ENCODE results near the gene SYTL2.
A peak's percentile ranks its signal among the peaks of the same experiment; 100 is the strongest.

SYTL2 gene

DNA sequence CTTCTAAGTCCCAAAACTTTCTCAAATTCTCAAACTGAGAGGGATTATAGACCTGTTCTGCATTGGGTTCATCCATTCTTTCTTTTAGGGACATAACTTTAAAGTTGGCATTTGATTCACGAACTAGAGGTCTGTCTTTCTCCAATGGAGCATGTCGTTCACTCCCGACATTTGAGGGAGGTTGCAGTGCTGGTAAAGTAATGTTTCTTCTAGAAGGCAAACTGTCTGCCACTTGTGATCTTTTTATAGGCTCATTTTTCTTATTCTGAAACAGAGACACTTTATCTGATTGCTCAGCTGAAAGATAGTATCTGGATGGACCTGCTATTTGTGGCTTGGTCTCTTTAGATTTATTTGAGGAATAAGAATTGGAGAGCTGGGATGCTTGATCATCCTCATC lies 84.6 kb downstream of the SYTL2 start:
- Histone ChIP-seq H3K27ac (ENCODE audit: low read depth, low read length) (no peak overlapping the region), H3K4me1 (ENCODE audit: control insufficient read depth, insufficient read depth, low read length) (0 out of 2 replicates have a peak, but pooled peaks cover 4% of the 10 kb centered on the region), H3K4me3 (ENCODE audit: low read depth, low read length) (no peak overlapping the region; the same call in 1 of the 2 replicates), H3K9me3 (ENCODE audit: control insufficient read depth, insufficient read depth, low read length) (no peaks in the 10 kb centered on the region), H3K27me3 (ENCODE audit: control insufficient read depth, insufficient read depth, low read length) (no peaks in the 10 kb centered on the region), H3K9ac (ENCODE audit: low read depth, low read length) (no peak overlapping the region), H3K36me3 (ENCODE audit: control insufficient read depth, insufficient read depth, low read length) (no peaks in the 10 kb centered on the region)

DNA sequence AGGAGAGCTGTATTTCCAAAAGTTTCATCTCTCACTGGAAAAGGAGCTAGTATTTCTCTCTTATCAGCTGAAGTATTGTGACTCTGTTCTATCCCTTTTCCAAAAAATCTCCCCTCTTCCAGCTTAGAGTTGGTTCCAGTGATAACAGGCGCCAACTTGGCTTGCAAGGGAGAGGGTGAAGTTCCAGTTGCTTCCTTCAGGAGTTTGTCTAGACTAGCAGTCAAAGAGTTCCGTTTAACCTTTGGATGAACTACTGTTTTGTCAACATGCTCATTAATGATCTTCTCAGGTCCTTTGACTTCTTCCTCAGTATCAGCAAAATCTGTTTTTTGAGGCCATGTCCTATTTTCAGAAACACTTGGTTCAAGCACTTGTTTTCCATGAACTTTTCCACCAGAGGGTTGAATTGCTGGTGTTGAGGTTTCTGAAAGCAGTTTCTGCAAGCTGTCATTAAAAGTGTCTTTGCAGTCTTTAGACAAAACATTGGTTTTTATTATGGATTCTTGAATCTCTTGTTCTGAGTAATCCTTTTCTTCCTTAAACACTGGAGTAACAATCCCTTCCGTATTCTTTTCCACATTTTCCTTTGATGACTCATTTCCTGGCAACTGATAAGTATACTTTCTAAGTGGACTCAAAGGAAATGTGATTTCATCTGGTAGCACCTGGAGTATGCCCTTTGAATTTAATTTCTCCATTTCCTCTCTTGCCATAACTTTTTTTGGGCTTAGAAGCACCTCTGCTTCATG lies 85.3 kb downstream of the SYTL2 start:
- peaks cover 7% of the 10 kb centered on the region; the same call in 1 of the 2 replicates for H3K4me1 ChIP-seq (ENCODE audit: control insufficient read depth, insufficient read depth, low read length)
- no peak overlapping the region for H3K4me3 ChIP-seq (ENCODE audit: low read depth, low read length)
- H3K9ac ChIP-seq (ENCODE audit: low read depth, low read length) = no peak overlapping the region
- H3K27me3 ChIP-seq (ENCODE audit: control insufficient read depth, insufficient read depth, low read length) = no peaks in the 10 kb centered on the region
- no peaks in the 10 kb centered on the region for H3K9me3 ChIP-seq (ENCODE audit: control insufficient read depth, insufficient read depth, low read length)
- peak overlapping the region; percentile 44 for H3K27ac ChIP-seq (ENCODE audit: low read depth, low read length)
- H3K36me3 ChIP-seq (ENCODE audit: control insufficient read depth, insufficient read depth, low read length) = no peaks in the 10 kb centered on the region

DNA sequence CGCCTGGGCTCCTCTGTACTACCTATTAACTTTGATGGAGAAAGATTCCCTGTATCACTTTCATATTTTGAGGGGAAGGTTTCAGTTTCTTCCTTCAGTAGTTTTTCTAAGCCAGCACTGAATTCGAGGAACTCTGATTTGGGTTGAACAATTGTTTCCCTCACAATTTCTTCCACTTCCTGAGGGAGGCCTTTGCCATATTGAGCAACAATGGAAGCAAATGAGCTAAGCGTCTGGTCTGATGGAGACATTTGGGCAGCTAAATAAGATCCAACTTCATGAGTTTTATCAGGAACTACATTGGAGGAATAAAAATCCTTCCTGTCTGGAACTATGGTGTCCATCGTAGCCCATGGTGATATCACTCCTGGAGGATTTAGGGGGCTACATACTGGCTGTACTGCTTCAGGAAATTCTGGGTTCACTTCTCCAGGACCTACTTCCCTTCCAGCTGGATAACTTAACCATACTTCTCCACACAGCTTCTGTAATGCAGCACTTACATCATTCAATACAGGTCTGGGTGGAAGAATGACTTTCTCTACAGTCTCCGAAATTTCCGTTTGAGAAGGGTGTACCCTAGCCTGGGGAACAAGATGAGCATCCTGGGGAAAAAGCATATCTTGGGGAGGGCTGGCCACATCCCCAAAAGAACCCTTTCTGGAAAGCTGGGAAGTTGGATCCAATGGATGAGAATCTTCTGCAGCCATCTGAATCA lies 86.0 kb downstream of the SYTL2 start:
- H3K27ac ChIP-seq (ENCODE audit: low read depth, low read length) = no peak overlapping the region

DNA sequence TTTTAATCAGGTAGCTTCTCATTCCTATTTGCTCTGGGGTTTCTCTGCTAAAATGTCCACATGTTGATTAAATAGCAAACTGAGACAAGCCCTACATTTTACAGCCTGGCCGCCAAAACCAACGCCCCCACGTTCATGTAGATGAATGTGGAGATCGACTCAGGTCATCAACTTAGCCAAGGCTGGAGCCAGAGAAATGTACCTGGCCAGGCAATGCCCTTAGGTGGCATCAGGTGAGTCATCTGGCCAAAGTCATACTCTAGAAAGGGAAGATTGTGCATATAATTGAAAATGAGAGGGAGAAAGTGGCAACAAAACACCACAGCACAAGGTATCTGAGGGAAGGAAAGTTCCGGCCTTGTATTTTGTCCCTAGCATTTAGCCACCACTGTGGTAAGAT lies 87.9 kb downstream of the SYTL2 start:
- Histone ChIP-seq H3K27me3 (ENCODE audit: control insufficient read depth, insufficient read depth, low read length) (no peaks in the 10 kb centered on the region), H3K36me3 (ENCODE audit: control insufficient read depth, insufficient read depth, low read length) (no peaks in the 10 kb centered on the region), H3K9ac (ENCODE audit: low read depth, low read length) (no peak overlapping the region), H3K4me3 (ENCODE audit: low read depth, low read length) (no peak overlapping the region), H3K4me1 (ENCODE audit: control insufficient read depth, insufficient read depth, low read length) (peaks cover 32% of the 10 kb centered on the region), H3K9me3 (ENCODE audit: control insufficient read depth, insufficient read depth, low read length) (no peaks in the 10 kb centered on the region), H3K27ac (ENCODE audit: low read depth, low read length) (no peak overlapping the region)

More for the DNA sequence above, 86.0 kb downstream of the SYTL2 start:
- Histone ChIP-seq H3K27me3 (ENCODE audit: control insufficient read depth, insufficient read depth, low read length) (no peaks in the 10 kb centered on the region), H3K36me3 (ENCODE audit: control insufficient read depth, insufficient read depth, low read length) (no peaks in the 10 kb centered on the region), H3K4me1 (ENCODE audit: control insufficient read depth, insufficient read depth, low read length) (peaks cover 14% of the 10 kb centered on the region), H3K9ac (ENCODE audit: low read depth, low read length) (no peak overlapping the region), H3K9me3 (ENCODE audit: control insufficient read depth, insufficient read depth, low read length) (no peaks in the 10 kb centered on the region), H3K4me3 (ENCODE audit: low read depth, low read length) (no peak overlapping the region)

DNA sequence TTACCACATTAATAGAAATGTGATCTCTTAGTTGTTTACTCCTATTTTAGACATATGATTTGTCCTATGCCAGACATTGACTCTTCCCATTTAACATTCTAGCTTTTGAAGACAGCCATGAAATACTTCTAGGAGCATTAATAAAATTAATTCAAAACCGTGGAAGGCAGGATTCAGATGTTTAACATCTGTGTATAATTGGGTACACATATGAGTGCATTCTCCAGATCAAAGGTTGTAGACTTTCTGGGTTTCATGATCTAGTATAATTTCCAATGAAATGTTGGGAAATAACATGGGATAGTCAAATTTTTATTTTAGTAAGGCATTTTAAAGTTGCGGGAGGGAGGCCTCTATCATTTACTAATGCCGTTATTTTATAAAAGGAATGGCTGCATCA lies 89.8 kb downstream of the SYTL2 start:
- no peaks in the 10 kb centered on the region for H3K36me3 ChIP-seq (ENCODE audit: control insufficient read depth, insufficient read depth, low read length)
- no peak overlapping the region for H3K4me3 ChIP-seq (ENCODE audit: low read depth, low read length)
- no peaks in the 10 kb centered on the region for H3K27me3 ChIP-seq (ENCODE audit: control insufficient read depth, insufficient read depth, low read length)
- no peak overlapping the region for H3K27ac ChIP-seq (ENCODE audit: low read depth, low read length)
- no peaks in the 10 kb centered on the region for H3K9me3 ChIP-seq (ENCODE audit: control insufficient read depth, insufficient read depth, low read length)
- H3K9ac ChIP-seq (ENCODE audit: low read depth, low read length) = no peak overlapping the region
- H3K4me1 ChIP-seq (ENCODE audit: control insufficient read depth, insufficient read depth, low read length) = peaks cover 44% of the 10 kb centered on the region

DNA sequence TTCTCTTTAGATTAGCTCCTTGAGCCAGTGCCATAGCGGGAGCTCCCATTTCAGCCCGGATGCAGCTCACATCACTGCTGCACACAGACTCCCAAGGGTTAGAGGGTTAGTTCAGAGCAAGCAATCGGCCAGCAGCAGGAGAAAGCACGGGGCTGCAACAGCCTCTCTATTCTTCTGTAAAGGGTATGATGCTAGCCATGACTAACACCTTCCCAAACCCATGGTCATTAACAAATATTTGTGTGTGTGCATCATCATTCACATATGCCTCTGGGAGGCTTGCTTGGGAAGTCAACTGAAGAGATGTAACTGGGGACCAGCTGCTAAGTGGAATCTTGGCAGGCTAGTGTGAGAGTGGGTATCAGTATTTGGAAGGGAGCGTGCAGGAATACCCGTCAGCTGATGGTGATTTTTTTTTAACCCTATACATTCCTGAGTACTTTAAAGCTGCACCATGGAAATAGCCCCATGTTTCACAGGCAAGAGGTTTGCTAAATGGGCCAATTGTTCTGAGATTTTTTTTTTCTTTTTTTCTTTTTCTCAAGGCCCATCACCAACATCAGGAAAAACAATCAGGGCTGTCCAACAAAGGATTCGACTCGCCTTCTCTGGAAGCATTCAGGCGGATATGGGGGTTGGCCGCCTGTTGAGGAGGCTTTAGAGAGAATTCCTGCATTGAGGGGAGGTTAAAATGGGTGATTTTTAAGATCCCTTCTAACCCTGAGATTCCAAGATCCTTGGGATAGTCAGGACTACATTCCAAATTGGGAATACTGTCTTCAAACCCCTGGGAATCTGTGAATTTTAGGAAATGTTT lies 91.7 kb downstream of the SYTL2 start:
- peak overlapping the region; percentile 58 for H3K9ac ChIP-seq (ENCODE audit: low read depth, low read length)
- H3K36me3 ChIP-seq (ENCODE audit: control insufficient read depth, insufficient read depth, low read length) = no peaks in the 10 kb centered on the region
- peak overlapping the region; percentile 2 for H3K4me3 ChIP-seq (ENCODE audit: low read depth, low read length)
- H3K4me1 ChIP-seq (ENCODE audit: control insufficient read depth, insufficient read depth, low read length) = peaks cover 46% of the 10 kb centered on the region
- H3K27me3 ChIP-seq (ENCODE audit: control insufficient read depth, insufficient read depth, low read length) = no peaks in the 10 kb centered on the region
- H3K9me3 ChIP-seq (ENCODE audit: control insufficient read depth, insufficient read depth, low read length) = no peaks in the 10 kb centered on the region
- peak overlapping the region; percentile 89 for H3K27ac ChIP-seq (ENCODE audit: low read depth, low read length)

DNA sequence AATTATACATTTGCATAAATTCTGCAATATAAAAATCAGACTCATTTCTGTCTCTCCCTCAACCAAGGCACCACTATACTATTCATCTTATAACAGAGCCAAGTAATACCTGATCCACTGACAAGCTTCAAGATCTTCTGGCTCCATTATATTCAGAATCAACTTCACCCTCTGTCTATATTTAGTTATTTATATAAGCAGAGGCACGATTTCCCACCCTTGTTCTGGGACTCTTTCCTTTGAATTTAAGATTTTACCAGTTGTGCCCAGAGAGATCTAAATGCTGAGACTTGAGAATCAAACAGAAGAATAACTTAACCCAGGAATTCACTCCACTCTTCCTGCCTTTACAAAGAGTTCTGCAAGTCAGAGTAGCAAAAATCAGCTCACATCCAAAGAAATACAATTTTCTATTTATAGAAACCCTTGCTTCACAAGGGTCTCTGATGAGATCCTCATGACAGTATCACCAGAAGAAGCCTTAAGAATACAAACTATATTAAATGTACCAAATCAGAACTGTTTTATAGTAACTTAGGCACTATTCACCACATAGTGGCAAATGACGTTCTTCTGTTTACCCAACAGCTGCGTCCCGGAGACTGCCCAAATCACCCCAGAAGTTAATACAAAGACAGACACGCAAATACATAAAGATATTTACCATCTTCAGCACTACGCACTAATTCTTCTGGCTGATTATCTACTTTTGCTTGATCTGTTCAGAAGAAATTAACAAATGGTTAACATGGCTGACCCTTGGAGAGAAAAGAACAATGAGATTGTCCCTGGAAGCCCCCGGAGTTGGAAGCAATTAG lies 92.6 kb downstream of the SYTL2 start:
- no peaks in the 10 kb centered on the region for H3K36me3 ChIP-seq (ENCODE audit: control insufficient read depth, insufficient read depth, low read length)
- H3K9ac ChIP-seq (ENCODE audit: low read depth, low read length) = peak overlapping the region; percentile 58; the same call in 1 of the 2 replicates
- no peaks in the 10 kb centered on the region for H3K27me3 ChIP-seq (ENCODE audit: control insufficient read depth, insufficient read depth, low read length)
- no peaks in the 10 kb centered on the region for H3K9me3 ChIP-seq (ENCODE audit: control insufficient read depth, insufficient read depth, low read length)
- H3K4me3 ChIP-seq (ENCODE audit: low read depth, low read length) = peak overlapping the region; percentile 2; the same call in 1 of the 2 replicates
- H3K27ac ChIP-seq (ENCODE audit: low read depth, low read length) = peak overlapping the region; percentile 89
- H3K4me1 ChIP-seq (ENCODE audit: control insufficient read depth, insufficient read depth, low read length) = peaks cover 46% of the 10 kb centered on the region

DNA sequence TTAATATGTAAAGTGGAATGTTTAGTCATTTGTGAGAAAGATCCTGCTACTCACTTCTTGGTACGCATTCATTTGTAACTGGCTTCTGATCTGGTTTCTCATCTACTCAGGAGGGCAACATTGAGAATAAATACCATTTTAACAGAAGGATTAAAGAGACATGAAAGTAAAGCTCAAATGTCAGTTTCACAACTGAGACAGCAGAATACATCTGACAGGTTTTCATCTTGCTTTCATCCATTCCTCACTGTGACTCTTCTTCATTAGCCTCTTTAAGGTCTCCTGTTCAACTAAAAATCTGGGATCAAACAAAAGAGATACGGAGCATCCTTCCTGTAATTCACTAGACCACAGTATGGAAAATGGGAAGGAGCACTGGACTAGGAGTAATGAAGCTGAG lies 93.5 kb downstream of the SYTL2 start:
- H3K9me3 ChIP-seq (ENCODE audit: control insufficient read depth, insufficient read depth, low read length) = no peaks in the 10 kb centered on the region
- H3K4me3 ChIP-seq (ENCODE audit: low read depth, low read length) = no peak overlapping the region; the same call in 1 of the 2 replicates

DNA sequence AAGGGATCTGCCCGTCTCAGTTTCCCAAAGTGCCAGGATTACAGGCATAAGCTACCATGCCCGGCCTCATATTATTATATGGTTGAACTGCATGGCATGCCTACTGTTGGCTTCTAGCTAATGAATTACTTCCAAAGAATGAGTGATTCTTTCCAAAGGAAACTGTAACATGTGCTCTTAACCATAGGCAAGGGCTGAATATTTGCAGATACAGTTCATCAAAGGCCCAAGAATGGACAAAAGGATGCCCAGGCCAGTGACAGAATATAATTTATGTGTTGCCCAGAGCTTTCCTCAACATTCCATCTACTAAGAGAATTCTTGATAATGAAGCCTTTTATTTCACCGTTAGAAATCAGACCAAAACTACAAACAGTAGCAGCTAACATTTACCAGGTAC lies 98.0 kb downstream of the SYTL2 start:
- no peak overlapping the region for H3K4me3 ChIP-seq (ENCODE audit: low read depth, low read length)
- H3K9ac ChIP-seq (ENCODE audit: low read depth, low read length) = no peak overlapping the region
- no peaks in the 10 kb centered on the region for H3K27me3 ChIP-seq (ENCODE audit: control insufficient read depth, insufficient read depth, low read length)
- no peak overlapping the region for H3K27ac ChIP-seq (ENCODE audit: low read depth, low read length)
- no peaks in the 10 kb centered on the region for H3K36me3 ChIP-seq (ENCODE audit: control insufficient read depth, insufficient read depth, low read length)
- H3K4me1 ChIP-seq (ENCODE audit: control insufficient read depth, insufficient read depth, low read length) = peaks cover 16% of the 10 kb centered on the region
- H3K9me3 ChIP-seq (ENCODE audit: control insufficient read depth, insufficient read depth, low read length) = no peaks in the 10 kb centered on the region

More for the DNA sequence above, 93.5 kb downstream of the SYTL2 start:
- no peak overlapping the region for H3K27ac ChIP-seq (ENCODE audit: low read depth, low read length)
- H3K27me3 ChIP-seq (ENCODE audit: control insufficient read depth, insufficient read depth, low read length) = no peaks in the 10 kb centered on the region
- H3K36me3 ChIP-seq (ENCODE audit: control insufficient read depth, insufficient read depth, low read length) = no peaks in the 10 kb centered on the region
- H3K4me1 ChIP-seq (ENCODE audit: control insufficient read depth, insufficient read depth, low read length) = peaks cover 46% of the 10 kb centered on the region
- H3K9ac ChIP-seq (ENCODE audit: low read depth, low read length) = no peak overlapping the region

DNA sequence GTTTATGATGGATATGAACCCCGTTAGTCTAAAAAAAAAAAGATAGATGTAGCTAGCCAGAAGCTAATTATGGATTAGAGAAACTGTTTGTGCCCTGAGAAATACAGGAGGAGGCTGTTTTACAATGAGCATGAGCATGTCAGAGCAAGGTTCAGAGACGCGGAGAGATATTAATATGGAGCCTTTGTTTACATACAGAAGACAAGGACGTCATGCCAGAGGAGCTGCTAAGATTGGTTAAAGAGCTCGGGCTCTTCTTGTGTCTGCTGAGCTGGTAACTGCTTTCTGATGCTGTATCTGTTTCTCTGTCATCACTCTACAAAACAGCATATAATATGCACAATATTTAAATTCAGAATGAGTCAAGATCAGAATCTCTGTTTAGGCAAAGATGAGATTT lies 100.0 kb downstream of the SYTL2 start:
- Histone ChIP-seq H3K9ac (ENCODE audit: low read depth, low read length) (no peak overlapping the region), H3K36me3 (ENCODE audit: control insufficient read depth, insufficient read depth, low read length) (no peaks in the 10 kb centered on the region), H3K4me3 (ENCODE audit: low read depth, low read length) (no peak overlapping the region), H3K27ac (ENCODE audit: low read depth, low read length) (no peak overlapping the region), H3K27me3 (ENCODE audit: control insufficient read depth, insufficient read depth, low read length) (no peaks in the 10 kb centered on the region), H3K4me1 (ENCODE audit: control insufficient read depth, insufficient read depth, low read length) (peaks cover 2% of the 10 kb centered on the region; the same call in 1 of the 2 replicates), H3K9me3 (ENCODE audit: control insufficient read depth, insufficient read depth, low read length) (no peaks in the 10 kb centered on the region)
